HFFc6 (cell line): Measurements from ENCODE around the gene SDSL. TPM values are rescaled to one million over a fixed set of nuclear protein-coding genes. Genes with fewer than 3 reads are reported as not detected.

ENCODE experiments used
- DNase-seq: peaks from one replicate; pipeline ENCODE4 v3.0.0-alpha.2; 2018
- H3K27ac Mint-ChIP-seq: 2 replicates; pipeline ENCODE4 v1.8.0; 2020; ENCODE audit warnings: mild to moderate bottlenecking, mixed read lengths
- H3K27me3 Mint-ChIP-seq: 2 replicates; pipeline ENCODE4 v1.8.0; 2021; ENCODE audit warnings: mild to moderate bottlenecking, moderate library complexity, mixed read lengths; ENCODE audit not compliant: insufficient read depth
- H3K36me3 Mint-ChIP-seq: 2 replicates; pipeline ENCODE4 v1.8.0; 2021; ENCODE audit warnings: low read depth, mixed read lengths
- H3K4me1 Mint-ChIP-seq: 2 replicates; pipeline ENCODE4 v1.8.0; 2020; ENCODE audit warnings: low read depth, mixed read lengths
- H3K4me3 Mint-ChIP-seq: 2 replicates; pipeline ENCODE4 v1.8.0; 2020; ENCODE audit warnings: mild to moderate bottlenecking, moderate library complexity, mixed read lengths
- H3K9me3 Mint-ChIP-seq: 2 replicates; pipeline ENCODE4 v1.8.0; 2020; ENCODE audit warnings: mild to moderate bottlenecking, mixed read lengths
- CTCF ChIP-seq: fragments of 200-600 bp; sonication (generic); IDR thresholded peaks from 2 replicates; pipeline ENCODE4 v1.5.0; 2021; ENCODE audit warnings: antibody characterized with exemption, mild to moderate bottlenecking
- total RNA-seq, 6 experiments: library from RNA; stranded (reverse); fragmentation: NEBNext Ultra II Directional; extraction: Animal tissue kit (Norgen Biotek cat#: 25700); gene quantifications; 2 replicates in 1 of 6; 3 replicates in 5 of 6; pipeline ENCODE4 v1.2.3, GENCODE V29; 2021

Gene SDSL
- total RNA-seq, 6 experiments from 2014 or later: 8.5 to 11.6 (median 10.4) TPM

- Mint-ChIP-seq H3K9me3 (peaks cover 7% of the 10 kb centered on the region; the same call in 1 of the 2 replicates), H3K27me3 (peaks cover 69% of the 10 kb centered on the region), H3K27ac (no peak overlapping the region), H3K4me3 (no peak overlapping the region), H3K36me3 (no peaks in the 10 kb centered on the region), H3K4me1 (no peaks in the 10 kb centered on the region)
- no peak for DNase-seq
- TF ChIP-seq CTCF: no peak
These were observed 53.4 kb downstream of the SDSL start for GRCh38 chr12:113475451-113476175.

GRCh38 chr12:113476176-113476986 is 54.2 kb downstream of the SDSL start:
- Mint-ChIP-seq H3K27ac (no peak overlapping the region), H3K4me3 (no peak overlapping the region), H3K4me1 (no peaks in the 10 kb centered on the region), H3K36me3 (no peaks in the 10 kb centered on the region), H3K27me3 (peaks cover 66% of the 10 kb centered on the region), H3K9me3 (peaks cover 7% of the 10 kb centered on the region; the same call in 1 of the 2 replicates)
- no peak for DNase-seq
- no peak for TF ChIP-seq CTCF

- Mint-ChIP-seq H3K4me3 (no peak overlapping the region), H3K4me1 (no peaks in the 10 kb centered on the region), H3K36me3 (no peaks in the 10 kb centered on the region), H3K27me3 (peaks cover 65% of the 10 kb centered on the region), H3K27ac (no peak overlapping the region), H3K9me3 (peaks cover 7% of the 10 kb centered on the region; the same call in 1 of the 2 replicates)
- no peak for DNase-seq
- TF ChIP-seq CTCF: no peak
These were observed 55.1 kb downstream of the SDSL start for GRCh38 chr12:113477171-113477841.

- Mint-ChIP-seq H3K27ac (no peak overlapping the region), H3K27me3 (peaks cover 63% of the 10 kb centered on the region)
- TF ChIP-seq CTCF: no peak
These were observed 55.6 kb downstream of the SDSL start for GRCh38 chr12:113477842-113478215.

GRCh38 chr12:113478351-113479011 is 56.3 kb downstream of the SDSL start:
- no peaks in the 10 kb centered on the region for H3K36me3 Mint-ChIP-seq
- H3K27me3 Mint-ChIP-seq: peaks cover 61% of the 10 kb centered on the region
- no peaks in the 10 kb centered on the region for H3K4me1 Mint-ChIP-seq
- H3K9me3 Mint-ChIP-seq: peaks cover 7% of the 10 kb centered on the region; the same call in 1 of the 2 replicates
- no peak overlapping the region for H3K27ac Mint-ChIP-seq
- H3K4me3 Mint-ChIP-seq: no peak overlapping the region
- TF ChIP-seq CTCF: no peak
- no peak for DNase-seq

More at GRCh38 chr12:113477842-113478215, 55.6 kb downstream of the SDSL start:
- Mint-ChIP-seq H3K4me1 (no peaks in the 10 kb centered on the region), H3K36me3 (no peaks in the 10 kb centered on the region), H3K4me3 (no peak overlapping the region), H3K9me3 (peaks cover 7% of the 10 kb centered on the region; the same call in 1 of the 2 replicates)
- DNase-seq: no peak
